ENCODE results near the gene TMEM30A.

- TF ChIP-seq POLR2AphosphoS5 (IDR thresholded peaks at IDR 0.05), result no peak
- no peak for TF ChIP-seq CTCF (IDR thresholded peaks at IDR 0.05)
These were observed 67.4 kb downstream of the TMEM30A start for GRCh38 chr6:75217193-75217592.
